Osteocyte (in vitro differentiated cells): ENCODE data around the gene HINFP. TPM values are rescaled to one million over a fixed set of nuclear protein-coding genes. Genes with fewer than 3 reads are reported as not detected.

ENCODE experiments used
- DNase-seq: peaks from one replicate; pipeline ENCODE4 v3.0.0; 2021; ENCODE audit warnings: mixed read lengths; ENCODE audit not compliant: unreplicated experiment; ENCODE audit errors: extremely low spot score
- H3K27ac Mint-ChIP-seq: one replicate; pipeline ENCODE4 v1.8.0; 2021; ENCODE audit warnings: mild to moderate bottlenecking, mixed read lengths; ENCODE audit not compliant: unreplicated experiment
- H3K27me3 Mint-ChIP-seq: one replicate; pipeline ENCODE4 v1.8.0; 2021; ENCODE audit warnings: mixed read lengths; ENCODE audit not compliant: unreplicated experiment
- H3K36me3 Mint-ChIP-seq: one replicate; pipeline ENCODE4 v1.8.0; 2021; ENCODE audit warnings: mixed read lengths; ENCODE audit not compliant: unreplicated experiment
- H3K4me1 Mint-ChIP-seq: one replicate; pipeline ENCODE4 v1.8.0; 2021; ENCODE audit warnings: mixed read lengths; ENCODE audit not compliant: unreplicated experiment
- H3K4me3 Mint-ChIP-seq: one replicate; pipeline ENCODE4 v1.8.0; 2021; ENCODE audit warnings: mild to moderate bottlenecking, moderate library complexity, mixed read lengths; ENCODE audit not compliant: unreplicated experiment
- H3K9me3 Mint-ChIP-seq: one replicate; pipeline ENCODE4 v1.8.0; 2021; ENCODE audit warnings: mixed read lengths; ENCODE audit not compliant: unreplicated experiment
- CTCF ChIP-seq: fragments of 200-600 bp; sonication (generic); IDR thresholded peaks from 2 replicates; pipeline ENCODE4 v1.5.0; 2021; ENCODE audit warnings: antibody characterized with exemption, mild to moderate bottlenecking, moderate library complexity
- long read RNA-seq: library from polyadenylated mRNA; unstranded; transcript quantifications from one replicate; pipeline ENCODE4 v2.0.0, GENCODE V29; 2021
- total RNA-seq: library from RNA; stranded (reverse); gene quantifications from 2 replicates; pipeline ENCODE4 v1.2.1, GENCODE V29; 2021

Gene HINFP, protein sequence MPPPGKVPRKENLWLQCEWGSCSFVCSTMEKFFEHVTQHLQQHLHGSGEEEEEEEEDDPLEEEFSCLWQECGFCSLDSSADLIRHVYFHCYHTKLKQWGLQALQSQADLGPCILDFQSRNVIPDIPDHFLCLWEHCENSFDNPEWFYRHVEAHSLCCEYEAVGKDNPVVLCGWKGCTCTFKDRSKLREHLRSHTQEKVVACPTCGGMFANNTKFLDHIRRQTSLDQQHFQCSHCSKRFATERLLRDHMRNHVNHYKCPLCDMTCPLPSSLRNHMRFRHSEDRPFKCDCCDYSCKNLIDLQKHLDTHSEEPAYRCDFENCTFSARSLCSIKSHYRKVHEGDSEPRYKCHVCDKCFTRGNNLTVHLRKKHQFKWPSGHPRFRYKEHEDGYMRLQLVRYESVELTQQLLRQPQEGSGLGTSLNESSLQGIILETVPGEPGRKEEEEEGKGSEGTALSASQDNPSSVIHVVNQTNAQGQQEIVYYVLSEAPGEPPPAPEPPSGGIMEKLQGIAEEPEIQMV
- total RNA-seq: 26.1 and 27.6 TPM in 2 replicates
- long read RNA-seq, transcript HINFP-201 (10 exons, 3,163 nt): major isoform, 38 of 90 reads
- long read RNA-seq, partial matches to known transcripts: 8 of 90 reads
- long read RNA-seq, other reads (novel, unspliced or antisense): 44 of 90 reads

GRCh38 chr11:119121008-119121810 is at the start of gene HINFP:
Gene HINFP, plus strand, starts transcription at chr11:119121580. Its CDS starts 5,365 bp downstream, at chr11:119126945.
- Mint-ChIP-seq H3K27me3 (no peaks in the 10 kb centered on the region), H3K4me1 (peaks cover 25% of the 10 kb centered on the region), H3K9me3 (no peaks in the 10 kb centered on the region), H3K36me3 (peaks cover 11% of the 10 kb centered on the region), H3K27ac (peak within 1 kb of the TSS; percentile 97), H3K4me3 (peak within 1 kb of the TSS; percentile 82)
- TF ChIP-seq CTCF: no peak
- DNase-seq: peak; percentile 100

- Mint-ChIP-seq H3K9me3 (no peaks in the 10 kb centered on the region), H3K27ac (no peak overlapping the region), H3K4me1 (no peaks in the 10 kb centered on the region), H3K36me3 (peaks cover 52% of the 10 kb centered on the region), H3K4me3 (no peak overlapping the region), H3K27me3 (no peaks in the 10 kb centered on the region)
- TF ChIP-seq CTCF: no peak
- DNase-seq: no peak
Measured at GRCh38 chr11:119077839-119078238, 43.5 kb upstream of the HINFP start.

DNA sequence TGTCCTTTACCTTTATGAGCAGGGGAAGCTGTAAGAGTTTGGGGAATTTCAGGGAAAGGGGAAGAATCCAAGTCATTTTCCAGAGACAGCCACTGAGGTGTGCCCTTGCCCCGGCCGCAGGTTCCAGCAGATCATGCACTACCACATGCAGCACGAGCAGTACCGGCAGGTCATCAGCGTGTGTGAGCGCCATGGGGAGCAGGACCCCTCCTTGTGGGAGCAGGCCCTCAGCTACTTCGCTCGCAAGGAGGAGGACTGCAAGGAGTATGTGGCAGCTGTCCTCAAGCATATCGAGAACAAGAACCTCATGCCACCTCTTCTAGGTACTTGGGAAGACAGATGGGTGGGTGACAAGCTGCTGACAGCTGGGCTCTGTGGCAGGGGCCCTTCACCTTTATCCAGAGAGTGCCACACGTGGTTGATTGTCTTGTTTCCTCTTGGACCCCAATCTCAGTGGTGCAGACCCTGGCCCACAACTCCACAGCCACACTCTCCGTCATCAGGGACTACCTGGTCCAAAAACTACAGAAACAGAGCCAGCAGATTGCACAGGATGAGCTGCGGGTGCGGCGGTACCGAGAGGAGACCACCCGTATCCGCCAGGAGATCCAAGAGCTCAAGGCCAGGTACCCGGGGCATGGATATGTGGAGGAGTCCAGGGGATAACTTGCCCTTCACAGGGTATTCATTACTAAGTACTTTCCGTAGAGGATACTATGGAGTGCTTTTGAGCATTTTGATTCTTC is 42.5 kb upstream of the HINFP start:
- TF ChIP-seq CTCF: no peak
- Mint-ChIP-seq H3K27ac (no peak overlapping the region), H3K4me1 (no peaks in the 10 kb centered on the region), H3K9me3 (no peaks in the 10 kb centered on the region), H3K36me3 (peaks cover 43% of the 10 kb centered on the region), H3K4me3 (no peak overlapping the region), H3K27me3 (no peaks in the 10 kb centered on the region)
- DNase-seq: no peak

DNA sequence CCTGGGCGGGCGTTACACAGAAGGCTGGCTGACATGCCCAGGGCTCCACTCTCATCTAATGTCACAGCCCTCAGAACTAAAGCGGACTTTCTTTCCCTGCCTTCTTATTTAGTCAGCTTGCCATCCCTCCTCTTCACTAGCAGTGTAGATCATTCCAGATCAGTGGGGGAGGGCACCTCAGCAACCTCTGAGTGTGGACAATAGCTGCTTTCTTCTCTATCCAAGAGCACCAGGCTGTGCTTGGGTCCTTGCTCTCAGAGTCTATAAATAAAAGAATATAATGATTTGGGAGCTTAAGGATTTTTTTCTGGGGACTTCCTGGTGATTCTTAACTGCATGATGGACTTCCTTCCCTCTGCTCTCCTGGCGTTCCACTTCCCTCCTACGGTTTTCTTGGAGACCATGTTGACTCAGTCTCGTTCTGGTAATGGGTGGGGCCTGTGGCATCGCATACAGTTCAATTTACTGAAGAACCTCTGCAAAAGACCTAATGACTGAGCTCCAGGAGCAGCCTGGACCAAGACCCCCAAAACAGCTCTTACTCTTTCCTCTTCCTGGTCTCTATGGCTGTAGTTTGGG is 39.6 kb upstream of the HINFP start:
- DNase-seq: no peak
- Mint-ChIP-seq H3K27me3 (no peaks in the 10 kb centered on the region), H3K36me3 (peaks cover 40% of the 10 kb centered on the region), H3K4me1 (peaks cover 13% of the 10 kb centered on the region), H3K27ac (no peak overlapping the region), H3K4me3 (no peak overlapping the region), H3K9me3 (no peaks in the 10 kb centered on the region)
- no peak for TF ChIP-seq CTCF
